HEK293 (cell line): ENCODE results near the gene VDAC1.

Experiments used
- CTCF ChIA-PET: fragments of 350-600 bp; formaldehyde crosslinking; extraction: SDS; loops from one replicate; lab custom pipeline; 2021; ENCODE audit warnings: antibody characterized with exemption; lab: Yijun Ruan, JAX
- POLR2A ChIA-PET: fragments of 300-600 bp; formaldehyde crosslinking; extraction: SDS; loops from one replicate; lab custom pipeline; 2020; ENCODE audit warnings: antibody characterized with exemption, inconsistent platforms; lab: Yijun Ruan, JAX
- H3K27ac ChIP-seq: fragments of 200-500 bp; sonication (Bioruptor generic); 2 replicates; pipeline ENCODE4 v1.5.1; 2014; ENCODE audit warnings: low read depth, low read length, control low read depth, inconsistent platforms; ENCODE audit errors: extremely low read depth
- H3K36me3 ChIP-seq, 2 experiments: fragments of 200-500 bp in 1 of 2; sonication (Bioruptor generic) in 1 of 2; 1 replicate in 1 of 2; 2 replicates in 1 of 2; pipeline ENCODE4 v1.5.1; 2014 to 2017; ENCODE audit warnings: inconsistent platforms in 2 of 2, low read length in 2 of 2; ENCODE audit not compliant: control insufficient read depth in 2 of 2, insufficient read depth in 1 of 2
- H3K4me1 ChIP-seq: fragments of 200-500 bp; sonication (Bioruptor generic); 2 replicates; pipeline ENCODE4 v1.5.1; 2014; ENCODE audit warnings: mild to moderate bottlenecking, low read length, inconsistent platforms; ENCODE audit not compliant: control insufficient read depth, insufficient read depth
- H3K4me3 ChIP-seq: 2 replicates; pipeline ENCODE4 v1.5.1; 2011; ENCODE audit warnings: low read depth, mild to moderate bottlenecking, control low read depth, low read length, moderate library complexity
- H3K9me3 ChIP-seq: fragments of 200-500 bp; sonication (Bioruptor generic); 2 replicates; pipeline ENCODE4 v1.5.1; 2014; ENCODE audit warnings: low read depth, low read length, inconsistent platforms; ENCODE audit not compliant: control insufficient read depth, insufficient read depth
- EGR2 ChIP-seq: fragments of 450-650 bp; formaldehyde crosslinking; IDR thresholded peaks from 2 replicates; pipeline ENCODE4 v1.5.1; 2016; ENCODE audit warnings: low read depth, missing biosample characterization, missing genetic modification characterization
- KLF7 ChIP-seq: fragments of 450-650 bp; formaldehyde crosslinking; IDR thresholded peaks from 2 replicates; pipeline ENCODE4 v1.5.1; 2016; ENCODE audit warnings: missing biosample characterization, missing genetic modification characterization, borderline replicate concordance
- REPIN1 ChIP-seq: fragments of 450-650 bp; formaldehyde crosslinking; IDR thresholded peaks from 2 replicates; pipeline ENCODE4 v1.5.1; 2017; ENCODE audit warnings: missing biosample characterization, missing genetic modification characterization, low read depth
- SCRT1 ChIP-seq: fragments of 450-650 bp; formaldehyde crosslinking; IDR thresholded peaks from 2 replicates; pipeline ENCODE4 v1.5.1; 2016; ENCODE audit warnings: missing biosample characterization, missing genetic modification characterization, borderline replicate concordance
- SP7 ChIP-seq: fragments of 450-650 bp; formaldehyde crosslinking; IDR thresholded peaks from 2 replicates; pipeline ENCODE4 v1.5.1; 2016; ENCODE audit warnings: missing biosample characterization, missing genetic modification characterization
- ZBTB17 ChIP-seq: fragments of 450-650 bp; formaldehyde crosslinking; IDR thresholded peaks from 2 replicates; pipeline ENCODE4 v1.5.1; 2016; ENCODE audit warnings: missing biosample characterization, missing genetic modification characterization
- ZFHX2 ChIP-seq: fragments of 450-650 bp; formaldehyde crosslinking; conservative IDR thresholded peaks from 2 replicates; pipeline ENCODE4 v1.5.1; 2016; ENCODE audit warnings: missing biosample characterization, missing genetic modification characterization
- ZFP41 ChIP-seq: fragments of 450-650 bp; formaldehyde crosslinking; IDR thresholded peaks from 2 replicates; pipeline ENCODE4 v1.5.1; 2016; ENCODE audit warnings: missing biosample characterization, missing genetic modification characterization, borderline replicate concordance
- ZNF223 ChIP-seq: fragments of 450-650 bp; formaldehyde crosslinking; IDR thresholded peaks from 2 replicates; pipeline ENCODE4 v1.5.1; 2016; ENCODE audit warnings: missing biosample characterization, missing genetic modification characterization
- ZNF274 ChIP-seq, 2 experiments: fragments of 200-500 bp in 1 of 2; fragments of 450-650 bp in 1 of 2; sonication (Bioruptor generic) in 1 of 2; formaldehyde crosslinking in 1 of 2; IDR thresholded peaks; 2 replicates each; pipeline versions ENCODE4 v1.5.1 to v1.6.1; 2014 to 2016; ENCODE audit warnings: borderline replicate concordance in 1 of 2, inconsistent platforms in 1 of 2, low read length in 1 of 2, missing biosample characterization in 1 of 2, missing genetic modification characterization in 1 of 2
- ZNF335 ChIP-seq: fragments of 450-650 bp; formaldehyde crosslinking; conservative IDR thresholded peaks from 2 replicates; pipeline ENCODE4 v1.5.1; 2016; ENCODE audit warnings: missing biosample characterization, missing genetic modification characterization
- ZNF366 ChIP-seq: fragments of 450-650 bp; formaldehyde crosslinking; conservative IDR thresholded peaks from 2 replicates; pipeline ENCODE4 v1.5.1; 2016; ENCODE audit warnings: missing biosample characterization, missing genetic modification characterization
- ZNF398 ChIP-seq: fragments of 450-650 bp; formaldehyde crosslinking; IDR thresholded peaks from 2 replicates; pipeline ENCODE4 v1.5.1; 2017; ENCODE audit warnings: missing biosample characterization, missing genetic modification characterization
- ZNF514 ChIP-seq: fragments of 450-650 bp; formaldehyde crosslinking; IDR thresholded peaks from 2 replicates; pipeline ENCODE4 v1.5.1; 2016; ENCODE audit warnings: missing biosample characterization, missing genetic modification characterization
- ZNF521 ChIP-seq: fragments of 450-650 bp; formaldehyde crosslinking; IDR thresholded peaks from 2 replicates; pipeline ENCODE4 v1.5.1; 2017; ENCODE audit warnings: missing biosample characterization, mild to moderate bottlenecking, missing genetic modification characterization
- ZNF549 ChIP-seq: fragments of 450-650 bp; IDR thresholded peaks from 2 replicates; pipeline ENCODE4 v1.5.1; 2018; ENCODE audit warnings: missing biosample characterization, missing genetic modification characterization, mild to moderate bottlenecking, inconsistent platforms, moderate library complexity
- ZNF558 ChIP-seq: fragments of 450-650 bp; formaldehyde crosslinking; IDR thresholded peaks from 2 replicates; pipeline ENCODE4 v1.5.1; 2016; ENCODE audit warnings: missing biosample characterization, missing genetic modification characterization
- ZNF660 ChIP-seq: fragments of 450-650 bp; IDR thresholded peaks from 2 replicates; pipeline ENCODE4 v1.5.1; 2018; ENCODE audit warnings: missing biosample characterization, mild to moderate bottlenecking, missing genetic modification characterization
- ZNF768 ChIP-seq: fragments of 450-650 bp; formaldehyde crosslinking; IDR thresholded peaks from 2 replicates; pipeline ENCODE4 v1.5.1; 2018; ENCODE audit warnings: missing biosample characterization, mild to moderate bottlenecking, missing genetic modification characterization
- TF ChIP-seq, protein P1 (sequence below): fragments of 450-650 bp; formaldehyde crosslinking; IDR thresholded peaks from 2 replicates; pipeline ENCODE4 v1.5.1; 2017; ENCODE audit warnings: missing biosample characterization, mild to moderate bottlenecking, missing genetic modification characterization, moderate library complexity
- TF ChIP-seq, protein P2 (sequence below): fragments of 450-650 bp; formaldehyde crosslinking; IDR thresholded peaks from 2 replicates; pipeline ENCODE4 v1.5.1; 2016; ENCODE audit warnings: missing biosample characterization, missing genetic modification characterization

Gene VDAC1

GRCh38 chr5:133934311-133934710 lies 70.5 kb downstream of the VDAC1 start:
- no peaks in the 10 kb centered on the region for H3K36me3 ChIP-seq
- TF ChIP-seq EGR2 (peak; percentile 20; the same call in 1 of the 2 replicates), ZFHX2 (tag by site-specific recombination) (peak; percentile 32; the same call in 1 of the 2 replicates), ZNF514 (tag by site-specific recombination) (no peak), REPIN1 (tag by site-specific recombination) (no peak)
- TF ChIP-seq, all 188 proteins: peak for 2
- Histone ChIP-seq H3K27ac (no peak overlapping the region), H3K4me3 (no peak overlapping the region), H3K9me3 (no peaks in the 10 kb centered on the region), H3K4me1 (peaks cover 12% of the 10 kb centered on the region)
- CTCF ChIA-PET = interaction anchor here (1.0 kb wide), 1 partner anchor 105 kb away, joined by 4 read pairs; no protein-coding TSS in a partner anchor
- POLR2A ChIA-PET = no interaction called here

GRCh38 chr5:133933670-133934295 lies 71.0 kb downstream of the VDAC1 start:
- Histone ChIP-seq H3K9me3 (no peaks in the 10 kb centered on the region), H3K4me1 (peaks cover 11% of the 10 kb centered on the region), H3K27ac (no peak overlapping the region), H3K4me3 (no peak overlapping the region), H3K36me3 (no peaks in the 10 kb centered on the region)
- CTCF ChIA-PET = no interaction called here
- POLR2A ChIA-PET = no interaction called here
- TF ChIP-seq REPIN1 (tag by site-specific recombination) (no peak), ZBTB17 (no peak), EGR2 (peak; percentile 99), ZNF366 (tag by site-specific recombination) (peak; percentile 43; the same call in 1 of the 2 replicates), ZFHX2 (tag by site-specific recombination) (peak; percentile 92), ZNF398 (tag by site-specific recombination) (peak; percentile 53)

DNA sequence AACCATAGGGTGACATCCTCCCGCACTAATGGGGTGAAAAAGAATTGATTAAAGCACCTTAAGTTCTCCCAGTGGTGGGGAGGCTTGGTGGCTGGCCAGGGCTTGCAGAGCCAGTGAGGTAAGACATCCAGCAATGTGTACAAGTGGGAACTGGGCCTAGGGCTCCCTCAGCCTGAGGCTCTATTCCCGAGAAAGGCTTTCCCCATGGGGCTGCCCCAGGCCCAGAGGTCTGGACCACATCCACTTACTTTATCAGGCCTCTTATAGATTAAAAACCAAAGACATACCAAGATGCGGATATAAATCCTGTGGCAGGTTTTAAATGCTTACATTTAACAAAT lies 71.6 kb downstream of the VDAC1 start:
- Histone ChIP-seq H3K27ac (no peak overlapping the region), H3K4me1 (peaks cover 5% of the 10 kb centered on the region), H3K9me3 (no peaks in the 10 kb centered on the region), H3K4me3 (no peak overlapping the region), H3K36me3 (no peaks in the 10 kb centered on the region)
- ChIA-PET POLR2A (no interaction called here), CTCF (no interaction called here)
- TF ChIP-seq KLF7 (tag by site-specific recombination) (no peak), ZNF768 (no peak), ZFP41 (no peak), ZNF274 (IDR thresholded peaks at IDR 0.05; ENCODE audit: low read length) (no peak), ZNF274 (tag by site-specific recombination; IDR thresholded peaks at IDR 0.05; ENCODE audit: borderline replicate concordance) (no peak), ZNF660 (no peak), ZNF549 (no peak), SP7 (no peak), ZNF521 (no peak), ZNF558 (tag by site-specific recombination) (no peak), EGR2 (no peak), ZNF223 (tag by site-specific recombination) (no peak), SCRT1 (tag by site-specific recombination) (no peak), ZNF335 (tag by site-specific recombination) (no peak)
- TF ChIP-seq, protein P1, sequence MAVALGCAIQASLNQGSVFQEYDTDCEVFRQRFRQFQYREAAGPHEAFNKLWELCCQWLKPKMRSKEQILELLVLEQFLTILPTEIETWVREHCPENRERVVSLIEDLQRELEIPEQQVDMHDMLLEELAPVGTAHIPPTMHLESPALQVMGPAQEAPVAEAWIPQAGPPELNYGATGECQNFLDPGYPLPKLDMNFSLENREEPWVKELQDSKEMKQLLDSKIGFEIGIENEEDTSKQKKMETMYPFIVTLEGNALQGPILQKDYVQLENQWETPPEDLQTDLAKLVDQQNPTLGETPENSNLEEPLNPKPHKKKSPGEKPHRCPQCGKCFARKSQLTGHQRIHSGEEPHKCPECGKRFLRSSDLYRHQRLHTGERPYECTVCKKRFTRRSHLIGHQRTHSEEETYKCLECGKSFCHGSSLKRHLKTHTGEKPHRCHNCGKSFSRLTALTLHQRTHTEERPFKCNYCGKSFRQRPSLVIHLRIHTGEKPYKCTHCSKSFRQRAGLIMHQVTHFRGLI (tag by site-specific recombination) = no peak
- TF ChIP-seq, protein P2, sequence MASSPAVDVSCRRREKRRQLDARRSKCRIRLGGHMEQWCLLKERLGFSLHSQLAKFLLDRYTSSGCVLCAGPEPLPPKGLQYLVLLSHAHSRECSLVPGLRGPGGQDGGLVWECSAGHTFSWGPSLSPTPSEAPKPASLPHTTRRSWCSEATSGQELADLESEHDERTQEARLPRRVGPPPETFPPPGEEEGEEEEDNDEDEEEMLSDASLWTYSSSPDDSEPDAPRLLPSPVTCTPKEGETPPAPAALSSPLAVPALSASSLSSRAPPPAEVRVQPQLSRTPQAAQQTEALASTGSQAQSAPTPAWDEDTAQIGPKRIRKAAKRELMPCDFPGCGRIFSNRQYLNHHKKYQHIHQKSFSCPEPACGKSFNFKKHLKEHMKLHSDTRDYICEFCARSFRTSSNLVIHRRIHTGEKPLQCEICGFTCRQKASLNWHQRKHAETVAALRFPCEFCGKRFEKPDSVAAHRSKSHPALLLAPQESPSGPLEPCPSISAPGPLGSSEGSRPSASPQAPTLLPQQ = no peak
